ENCODE data around the gene TRPT1. TPM values are rescaled to one million over a fixed set of nuclear protein-coding genes. Genes with fewer than 3 reads are reported as not detected.

TRPT1 gene
- total RNA-seq, 5 donors from 2014 or later (not counting 1 experiment from before 2014, with no cell fraction given) = 16.1 to 48.3 (median 40.2) TPM

DNA sequence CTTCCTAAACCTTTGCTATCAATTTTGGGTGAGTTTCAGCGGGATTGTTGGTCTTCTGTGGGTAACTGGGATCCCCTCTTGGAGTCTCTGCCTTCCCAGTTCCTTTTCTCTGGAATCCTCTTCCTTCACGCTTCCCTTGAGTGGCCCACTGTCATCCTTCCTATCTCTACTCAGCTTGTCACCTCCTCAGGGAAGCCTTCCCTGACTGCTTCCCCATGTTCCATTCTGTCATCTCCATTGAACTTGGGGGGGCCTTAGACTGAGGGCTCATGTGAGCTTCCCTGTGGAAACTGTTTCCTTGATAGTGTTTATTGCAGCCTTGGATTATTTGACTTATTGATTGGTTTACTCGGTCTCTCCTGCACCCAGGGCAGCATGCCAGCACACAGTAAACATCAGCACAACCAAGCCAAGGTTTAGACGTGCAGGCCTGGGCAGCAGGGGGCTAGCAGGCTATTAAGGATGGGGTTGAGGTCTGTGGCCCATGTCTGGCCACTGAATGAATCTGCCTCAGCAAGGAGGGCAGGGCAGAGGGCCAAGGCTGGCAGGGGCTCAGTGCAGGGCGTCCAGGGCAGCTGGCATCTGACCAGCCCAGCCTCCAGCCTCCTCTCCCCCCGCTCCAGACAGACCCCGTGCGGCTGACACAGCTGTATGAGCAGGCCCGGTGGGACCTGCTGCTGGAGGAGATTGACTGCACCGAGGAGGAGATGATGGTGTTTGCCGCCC, 7.2 kb downstream of the TRPT1 start:
- Histone ChIP-seq H3K4me3 (ENCODE audit: control insufficient read depth in 1 of 2, extremely low read depth in 1 of 2, low read length in 1 of 2) (no peak overlapping the region), H3K4me1 (ENCODE audit: control insufficient read depth in 1 of 2, extremely low read depth in 1 of 2, insufficient read depth in 2 of 2, low read length in 2 of 2) (peaks cover 0 to 14% of the 10 kb centered on the region in 2 experiments), H3K27ac (ENCODE audit: low read length) (no peak overlapping the region), H3K36me3 (ENCODE audit: control insufficient read depth in 2 of 2, extremely low read depth in 1 of 2, insufficient read depth in 1 of 2, low read length in 1 of 2) (peaks cover 17 to 66% of the 10 kb centered on the region in 2 donors), H3K9me3 (no peaks in the 10 kb centered on the region), H3K27me3 (replicated peaks in 1 of 2; ENCODE audit: control insufficient read depth in 2 of 2, extremely low read depth in 1 of 2, insufficient read depth in 2 of 2, low read length in 1 of 2) (no peaks in the 10 kb centered on the region)
- Mint-ChIP-seq H3K4me3 (no peak overlapping the region), H3K4me1 (peaks cover 0 to 9% (median 3%) of the 10 kb centered on the region in 3 donors), H3K27me3 (no peaks in the 10 kb centered on the region), H3K27ac (peak overlapping the region; percentile 29 to 70), H3K36me3 (peaks cover 17% of the 10 kb centered on the region), H3K9me3 (no peaks in the 10 kb centered on the region)
- POLR2A ChIA-PET = interaction anchor here (0.5 kb wide), 2 partner anchors 8 to 11 kb away, joined by 4 to 6 read pairs; no protein-coding TSS in a partner anchor
- DNase-seq (no peak), ATAC-seq (replicated peaks in 1 of 4) (no peak)
- 93% methylated on average over 4 of the region's 11 CpGs for WGBS (ENCODE audit: insufficient coverage)
- CTCF ChIA-PET = no interaction called here

DNA sequence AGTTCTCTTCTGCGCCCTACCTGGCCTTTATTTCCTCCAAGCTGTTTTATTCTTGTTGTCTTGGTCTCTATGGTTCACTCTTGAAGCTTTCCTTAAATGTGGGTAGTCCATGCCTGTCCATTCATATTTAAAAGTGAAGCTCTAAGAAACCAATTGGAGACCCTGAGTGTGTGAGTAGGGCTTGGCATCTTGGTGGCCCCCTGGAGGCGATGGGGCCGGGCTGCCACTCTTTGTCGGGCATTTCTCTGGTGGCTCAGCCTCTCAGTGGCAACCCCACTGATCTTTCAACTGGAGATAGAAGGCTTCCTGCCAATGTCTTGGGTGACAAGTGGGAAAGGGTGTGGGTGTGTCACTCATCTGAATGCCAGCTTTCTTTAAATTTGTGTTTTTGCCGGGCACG, 9.1 kb downstream of the TRPT1 start:
- Histone ChIP-seq H3K4me3 (ENCODE audit: control insufficient read depth in 1 of 2, extremely low read depth in 1 of 2, low read length in 1 of 2) (no peak overlapping the region), H3K9me3 (no peaks in the 10 kb centered on the region), H3K4me1 (ENCODE audit: control insufficient read depth in 1 of 2, extremely low read depth in 1 of 2, insufficient read depth in 2 of 2, low read length in 2 of 2) (peaks cover 0 to 15% of the 10 kb centered on the region in 2 experiments), H3K27me3 (replicated peaks in 1 of 2; ENCODE audit: control insufficient read depth in 2 of 2, extremely low read depth in 1 of 2, insufficient read depth in 2 of 2, low read length in 1 of 2) (no peaks in the 10 kb centered on the region), H3K36me3 (ENCODE audit: control insufficient read depth in 2 of 2, extremely low read depth in 1 of 2, insufficient read depth in 1 of 2, low read length in 1 of 2) (peaks cover 17 to 59% of the 10 kb centered on the region in 2 donors), H3K27ac (ENCODE audit: low read length) (no peak overlapping the region)
- Mint-ChIP-seq H3K9me3 (no peaks in the 10 kb centered on the region), H3K4me3 (no peak overlapping the region), H3K27ac (peak overlapping the region in 1 of 2 donors; percentile 34), H3K27me3 (no peaks in the 10 kb centered on the region), H3K36me3 (peaks cover 26% of the 10 kb centered on the region), H3K4me1 (peaks cover 3 to 17% (median 16%) of the 10 kb centered on the region in 3 donors)
- ATAC-seq (replicated peaks in 1 of 4) (peak in 3 of 4 experiments; percentile 41 to 50 (median 43)), DNase-seq (peak in 1 of 35 experiments; percentile 28)
- 84% methylated on average over 4 of the region's 6 CpGs for WGBS (ENCODE audit: insufficient coverage)
- ChIA-PET POLR2A (interaction anchor here in 1 of 2 donors (0.6 kb wide), 1 partner anchor 1349 kb away, joined by 7 read pairs; no protein-coding TSS in a partner anchor), CTCF (interaction anchor here in 1 of 2 donors (0.9 to 1.6 kb wide), 3 partner anchors 10 to 68 kb away, joined by 4 to 5 read pairs (median 4); partner anchors contain the start of genes BAD and FERMT3)

DNA sequence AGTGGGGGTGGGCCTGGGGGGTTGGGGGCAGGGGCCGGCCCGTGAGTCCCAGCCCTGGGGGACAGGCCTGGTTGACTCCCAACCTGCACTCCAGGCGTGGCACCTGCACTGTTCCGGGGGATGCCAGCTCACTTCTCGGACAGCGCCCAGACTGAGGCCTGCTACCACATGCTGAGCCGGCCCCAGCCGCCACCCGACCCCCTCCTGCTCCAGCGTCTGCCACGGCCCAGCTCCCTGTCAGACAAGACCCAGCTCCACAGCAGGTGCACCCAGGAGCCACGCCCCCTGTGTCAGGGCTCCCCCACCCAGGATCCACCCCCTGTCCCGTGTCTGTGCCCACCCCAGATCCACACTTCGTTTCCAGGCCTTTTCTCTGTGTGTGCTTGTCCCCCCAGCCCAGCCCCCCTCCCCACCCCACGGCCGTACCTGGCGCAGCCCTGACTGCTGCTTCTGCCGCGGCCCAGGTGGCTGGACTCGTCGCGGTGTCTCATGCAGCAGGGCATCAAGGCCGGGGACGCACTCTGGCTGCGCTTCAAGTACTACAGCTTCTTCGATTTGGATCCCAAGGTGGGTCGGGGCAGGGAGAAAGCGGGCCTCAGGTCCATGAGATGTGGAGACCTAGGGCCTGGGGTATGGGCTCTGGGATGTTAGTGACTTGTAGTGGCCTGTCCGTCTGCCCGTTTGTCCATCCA, 14.7 kb downstream of the TRPT1 start:
- no peaks in the 10 kb centered on the region for H3K9me3 ChIP-seq
- H3K9me3 Mint-ChIP-seq = no peaks in the 10 kb centered on the region
- CTCF ChIA-PET = interaction anchor here (0.6 kb wide), 2 partner anchors 100 to 148 kb away, joined by 4 to 5 read pairs; no protein-coding TSS in a partner anchor
- 90% methylated on average over 23 of the region's 30 CpGs for WGBS (ENCODE audit: insufficient coverage)
- POLR2A ChIA-PET = interaction anchor here in 1 of 2 donors (0.6 kb wide), 2 partner anchors 8 to 12 kb away, joined by 3 to 6 read pairs; no protein-coding TSS in a partner anchor
- H3K27ac ChIP-seq (ENCODE audit: low read length) = no peak overlapping the region
- peaks cover 3 to 37% of the 10 kb centered on the region in 2 experiments for H3K4me1 ChIP-seq (ENCODE audit: control insufficient read depth in 1 of 2, extremely low read depth in 1 of 2, insufficient read depth in 2 of 2, low read length in 2 of 2)
- peaks cover 17% of the 10 kb centered on the region for H3K36me3 Mint-ChIP-seq
- H3K4me1 Mint-ChIP-seq = peaks cover 21 to 43% (median 42%) of the 10 kb centered on the region in 3 donors
- DNase-seq (no peak), ATAC-seq (replicated peaks in 1 of 4) (no peak)
- no peak overlapping the region for H3K27ac Mint-ChIP-seq
- H3K36me3 ChIP-seq (ENCODE audit: control insufficient read depth in 2 of 2, extremely low read depth in 1 of 2, insufficient read depth in 1 of 2, low read length in 1 of 2) = peaks cover 25 to 50% of the 10 kb centered on the region in 2 donors
- no peaks in the 10 kb centered on the region for H3K27me3 ChIP-seq (replicated peaks in 1 of 2; ENCODE audit: control insufficient read depth in 2 of 2, extremely low read depth in 1 of 2, insufficient read depth in 2 of 2, low read length in 1 of 2)
- H3K4me3 Mint-ChIP-seq = no peak overlapping the region
- H3K4me3 ChIP-seq (ENCODE audit: control insufficient read depth in 1 of 2, extremely low read depth in 1 of 2, low read length in 1 of 2) = no peak overlapping the region
- no peaks in the 10 kb centered on the region for H3K27me3 Mint-ChIP-seq

DNA sequence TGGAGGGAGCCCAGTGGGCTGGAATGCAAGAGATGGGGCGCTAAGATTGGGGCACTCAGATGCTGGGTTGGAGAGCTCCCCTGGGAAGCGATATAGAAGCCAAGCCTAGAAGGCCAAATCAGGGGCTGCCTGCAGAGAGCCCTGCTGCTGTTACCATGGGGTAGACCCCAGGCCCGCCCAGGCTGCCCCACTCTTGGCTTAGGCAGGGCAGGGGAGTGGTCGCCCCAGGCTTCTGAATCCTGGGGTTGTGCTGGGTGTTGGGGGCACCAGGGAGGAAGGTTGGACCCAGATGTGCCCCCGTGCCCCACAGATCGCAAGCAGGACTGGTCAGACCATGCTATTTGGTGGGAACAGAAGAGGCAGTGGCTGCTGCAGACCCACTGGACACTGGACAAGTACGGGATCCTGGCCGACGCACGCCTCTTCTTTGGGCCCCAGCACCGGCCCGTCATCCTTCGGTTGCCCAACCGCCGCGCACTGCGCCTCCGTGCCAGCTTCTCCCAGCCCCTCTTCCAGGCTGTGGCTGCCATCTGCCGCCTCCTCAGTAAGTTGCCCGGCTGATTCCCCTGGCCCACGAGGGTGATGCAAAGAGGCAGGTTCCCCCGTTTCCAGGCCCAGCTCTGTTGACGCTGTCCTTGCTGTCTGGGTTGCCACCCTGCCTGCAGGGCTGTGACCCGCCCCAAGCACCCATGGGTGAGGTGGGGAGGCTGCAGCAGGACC, 15.5 kb downstream of the TRPT1 start:
- Mint-ChIP-seq H3K27me3 (no peaks in the 10 kb centered on the region), H3K9me3 (no peaks in the 10 kb centered on the region), H3K36me3 (peaks cover 17% of the 10 kb centered on the region), H3K4me3 (no peak overlapping the region), H3K4me1 (peaks cover 29 to 51% (median 51%) of the 10 kb centered on the region in 3 donors), H3K27ac (peak overlapping the region in 1 of 2 donors; percentile 1)
- no peaks in the 10 kb centered on the region for H3K27me3 ChIP-seq (replicated peaks in 1 of 2; ENCODE audit: control insufficient read depth in 2 of 2, extremely low read depth in 1 of 2, insufficient read depth in 2 of 2, low read length in 1 of 2)
- POLR2A ChIA-PET = interaction anchor here in 1 of 2 donors (0.6 kb wide), 2 partner anchors 8 to 13 kb away, joined by 3 to 6 read pairs; no protein-coding TSS in a partner anchor
- ATAC-seq (replicated peaks in 1 of 4) (no peak), DNase-seq (no peak)
- peaks cover 25 to 46% of the 10 kb centered on the region in 2 donors for H3K36me3 ChIP-seq (ENCODE audit: control insufficient read depth in 2 of 2, extremely low read depth in 1 of 2, insufficient read depth in 1 of 2, low read length in 1 of 2)
- H3K9me3 ChIP-seq = no peaks in the 10 kb centered on the region
- WGBS (ENCODE audit: insufficient coverage) = 93% methylated on average over 24 of the region's 24 CpGs
- CTCF ChIA-PET = interaction anchor here (0.6 kb wide), 2 partner anchors 101 to 147 kb away, joined by 4 to 5 read pairs; no protein-coding TSS in a partner anchor
- H3K4me3 ChIP-seq (ENCODE audit: control insufficient read depth in 1 of 2, extremely low read depth in 1 of 2, low read length in 1 of 2) = no peak overlapping the region
- peaks cover 9 to 45% of the 10 kb centered on the region in 2 experiments for H3K4me1 ChIP-seq (ENCODE audit: control insufficient read depth in 1 of 2, extremely low read depth in 1 of 2, insufficient read depth in 2 of 2, low read length in 2 of 2)
- no peak overlapping the region for H3K27ac ChIP-seq (ENCODE audit: low read length)

DNA sequence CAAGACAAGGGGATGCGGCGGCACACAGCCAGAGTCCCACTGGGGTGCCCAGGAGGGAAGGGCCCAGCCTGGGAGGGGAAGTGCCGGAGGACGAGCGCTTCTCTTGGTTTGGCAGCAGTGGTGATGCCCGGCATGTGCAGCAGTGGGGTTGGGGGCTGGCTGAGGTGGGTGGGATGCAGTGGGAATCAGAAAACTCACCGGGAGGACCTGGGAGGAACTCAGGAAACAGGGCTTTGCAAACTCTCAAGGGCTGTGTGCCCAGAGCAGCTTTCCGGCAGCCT, 16.5 kb downstream of the TRPT1 start:
- WGBS (ENCODE audit: insufficient coverage) = 88% methylated on average over 6 of the region's 8 CpGs

More for the DNA sequence above, 16.5 kb downstream of the TRPT1 start:
- Mint-ChIP-seq H3K27ac (peak overlapping the region in 1 of 2 donors; percentile 95), H3K4me3 (peak overlapping the region in 1 of 3 donors; percentile 91), H3K9me3 (no peaks in the 10 kb centered on the region), H3K27me3 (no peaks in the 10 kb centered on the region), H3K36me3 (peaks cover 14% of the 10 kb centered on the region), H3K4me1 (peaks cover 35 to 56% (median 53%) of the 10 kb centered on the region in 3 donors)
- Histone ChIP-seq H3K9me3 (no peaks in the 10 kb centered on the region), H3K36me3 (ENCODE audit: control insufficient read depth in 2 of 2, extremely low read depth in 1 of 2, insufficient read depth in 1 of 2, low read length in 1 of 2) (peaks cover 25 to 41% of the 10 kb centered on the region in 2 donors), H3K27ac (ENCODE audit: low read length) (no peak overlapping the region), H3K4me3 (ENCODE audit: control insufficient read depth in 1 of 2, extremely low read depth in 1 of 2, low read length in 1 of 2) (no peak overlapping the region), H3K4me1 (ENCODE audit: control insufficient read depth in 1 of 2, extremely low read depth in 1 of 2, insufficient read depth in 2 of 2, low read length in 2 of 2) (peaks cover 11 to 55% of the 10 kb centered on the region in 2 experiments), H3K27me3 (replicated peaks in 1 of 2; ENCODE audit: control insufficient read depth in 2 of 2, extremely low read depth in 1 of 2, insufficient read depth in 2 of 2, low read length in 1 of 2) (no peaks in the 10 kb centered on the region)
- POLR2A ChIA-PET = no interaction called here
- no peak for ATAC-seq (replicated peaks in 1 of 4)
- DNase-seq = no peak
- CTCF ChIA-PET = no interaction called here
